GM21526 (cell line): ENCODE data around the gene AGBL1.

Source experiments
- ATAC-seq: cut with Tn5 transposase; IDR thresholded peaks from one replicate; pipeline ENCODE4 v1.9.1; 2021; ENCODE audit warnings: moderate library complexity; ENCODE audit not compliant: unreplicated experiment, low FRiP score

The AGBL1 gene

DNA sequence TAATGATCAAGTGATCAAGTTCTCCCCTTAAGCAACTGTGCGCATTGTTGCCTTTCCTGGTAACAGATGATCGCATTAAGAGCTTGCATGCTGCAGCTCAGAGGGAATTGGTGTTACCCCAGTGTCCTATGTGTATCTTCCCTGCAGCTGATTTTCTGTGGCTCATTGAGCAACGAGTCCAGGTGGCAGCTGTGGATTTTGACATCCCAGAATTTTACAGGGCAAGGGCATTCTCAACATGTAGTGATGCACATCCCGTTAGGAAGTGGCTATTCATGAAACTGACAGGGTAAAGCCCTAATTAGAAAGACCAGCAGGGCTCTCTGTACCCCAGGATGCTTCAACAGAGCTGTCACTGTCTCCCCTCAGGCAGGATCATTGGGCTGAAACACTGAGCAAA is 232.8 kb downstream of the AGBL1 start:
- ATAC-seq, result no peak

- ATAC-seq, result no peak
Measured at GRCh38 chr15:86316216-86316615, 236.5 kb downstream of the AGBL1 start.

- ATAC-seq, result no peak
Measured at GRCh38 chr15:86316726-86317383, 237.2 kb downstream of the AGBL1 start.

- ATAC-seq, result no peak
Measured at GRCh38 chr15:86317384-86317740, 237.7 kb downstream of the AGBL1 start.

DNA sequence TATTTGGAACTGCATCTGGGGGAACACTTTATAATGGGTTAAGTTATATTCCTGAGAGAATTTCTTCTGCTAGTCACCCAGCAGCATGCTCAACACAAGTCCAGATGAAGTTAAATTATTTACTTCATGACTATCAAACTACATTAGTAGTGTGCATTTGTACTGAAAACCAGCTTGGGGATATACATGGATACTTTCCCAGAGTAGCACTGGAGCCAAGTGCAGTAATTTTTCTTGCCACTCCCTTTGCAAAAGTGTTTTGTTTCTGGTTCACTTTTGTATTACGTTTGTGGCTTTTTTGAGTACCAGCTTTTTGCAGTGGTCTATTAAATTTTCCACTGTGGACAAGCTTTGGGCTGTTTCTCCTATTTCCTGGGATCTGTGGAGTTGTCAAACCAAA is 243.0 kb downstream of the AGBL1 start:
- no peak for ATAC-seq

DNA sequence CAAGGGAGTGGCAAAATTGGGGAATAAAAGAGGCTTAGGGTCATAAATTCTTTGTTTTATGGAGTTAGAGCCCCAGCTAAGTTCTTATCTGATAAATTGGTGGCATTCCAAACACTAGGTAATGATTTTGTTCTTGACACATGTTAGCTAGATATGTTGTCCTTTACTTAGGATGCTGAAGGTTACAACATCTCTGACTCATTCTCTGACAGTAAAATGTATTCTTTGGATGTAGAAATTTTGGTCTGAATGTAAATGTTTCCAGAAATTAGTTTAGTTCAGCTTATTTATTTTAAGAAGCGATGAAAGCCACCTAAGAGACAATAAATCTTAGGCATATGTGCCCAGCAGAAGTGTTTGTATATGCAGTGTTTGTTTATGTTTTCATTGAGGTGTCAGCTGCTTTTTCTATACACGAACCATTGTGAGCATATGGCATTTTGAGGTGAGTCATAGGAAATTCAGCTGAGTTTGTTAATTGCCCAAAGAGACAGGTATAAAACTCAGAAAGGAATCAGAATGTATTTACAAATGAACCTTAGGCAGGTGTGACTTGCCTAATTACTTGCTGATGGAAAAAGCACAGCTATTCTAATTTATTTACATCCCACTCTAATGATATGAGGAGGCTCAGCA is 247.7 kb downstream of the AGBL1 start:
- ATAC-seq, result no peak

DNA sequence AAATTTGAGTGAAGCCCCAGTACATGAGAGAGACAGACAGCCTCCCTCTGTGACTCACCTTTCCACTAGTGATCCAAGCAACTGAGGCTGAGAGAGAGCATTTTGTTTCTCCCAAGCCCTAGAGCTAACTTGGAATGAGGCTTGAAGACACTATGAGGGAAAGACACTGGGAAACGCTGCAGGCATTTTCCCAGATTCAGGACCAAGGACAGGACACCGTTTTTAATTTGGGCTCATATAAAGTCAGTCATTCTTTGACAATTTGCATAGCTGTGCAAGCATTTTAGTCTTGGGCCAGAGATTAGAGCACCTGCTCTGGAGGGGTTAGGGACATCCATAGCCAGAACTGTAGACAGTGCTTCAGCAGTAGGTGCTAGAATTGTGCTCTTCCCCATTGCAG is 249.0 kb downstream of the AGBL1 start:
- no peak for ATAC-seq

DNA sequence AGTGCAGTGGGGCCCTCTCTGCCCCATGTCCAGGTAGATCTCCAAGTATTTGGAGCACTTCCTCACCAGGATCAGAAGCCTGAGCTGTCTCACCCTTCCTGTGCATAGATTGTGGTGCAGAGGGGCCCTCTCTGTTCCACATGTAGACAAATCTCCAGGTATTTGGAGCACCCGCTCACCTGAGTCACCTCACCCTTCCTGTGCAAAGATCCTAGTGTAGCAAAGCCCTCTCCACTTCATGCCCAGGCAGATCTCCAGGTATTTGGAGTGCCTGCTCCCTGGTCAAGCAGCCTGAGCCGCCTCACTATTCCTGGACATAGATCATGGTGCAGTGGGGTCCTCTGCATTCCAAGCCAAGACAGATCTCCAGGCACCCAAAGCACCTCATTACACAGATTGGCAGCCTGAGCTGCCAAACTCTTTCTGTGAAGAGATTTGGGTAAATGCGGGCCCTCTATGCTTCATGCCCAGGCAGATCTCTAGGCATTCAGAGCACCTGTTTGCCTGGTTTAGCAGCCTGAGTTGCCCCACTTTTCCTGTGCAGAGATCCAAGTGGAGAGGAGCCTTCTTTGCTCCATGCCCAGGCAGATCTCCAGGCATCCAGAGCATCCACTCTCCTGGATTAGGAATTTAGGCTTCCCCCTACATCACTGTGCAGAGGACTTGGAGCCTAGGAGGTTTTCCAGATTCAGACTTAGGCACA is 249.8 kb downstream of the AGBL1 start:
- no peak for ATAC-seq

DNA sequence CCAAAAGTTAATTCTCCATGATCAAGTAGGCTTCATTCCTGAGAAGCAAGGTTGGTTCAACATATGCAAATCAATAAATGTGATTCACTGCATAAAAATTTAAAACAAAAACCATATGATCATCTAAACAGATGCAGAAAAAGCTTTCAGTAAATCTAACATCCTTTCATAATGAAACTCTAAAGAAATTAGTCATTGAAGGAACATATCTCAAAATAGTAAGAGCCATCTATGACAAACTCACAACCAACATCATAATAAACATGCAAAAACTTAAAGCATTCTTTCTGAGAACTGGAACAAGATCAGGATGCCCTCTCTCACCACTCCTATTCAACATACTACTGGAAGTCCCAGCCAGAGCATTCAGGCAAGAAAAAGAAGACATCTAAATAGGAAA is 254.1 kb downstream of the AGBL1 start:
- no peak for ATAC-seq

- no peak for ATAC-seq
Measured at GRCh38 chr15:86336051-86336788, 256.5 kb downstream of the AGBL1 start.

- ATAC-seq, result no peak
Measured at GRCh38 chr15:86337071-86337470, 257.4 kb downstream of the AGBL1 start.

DNA sequence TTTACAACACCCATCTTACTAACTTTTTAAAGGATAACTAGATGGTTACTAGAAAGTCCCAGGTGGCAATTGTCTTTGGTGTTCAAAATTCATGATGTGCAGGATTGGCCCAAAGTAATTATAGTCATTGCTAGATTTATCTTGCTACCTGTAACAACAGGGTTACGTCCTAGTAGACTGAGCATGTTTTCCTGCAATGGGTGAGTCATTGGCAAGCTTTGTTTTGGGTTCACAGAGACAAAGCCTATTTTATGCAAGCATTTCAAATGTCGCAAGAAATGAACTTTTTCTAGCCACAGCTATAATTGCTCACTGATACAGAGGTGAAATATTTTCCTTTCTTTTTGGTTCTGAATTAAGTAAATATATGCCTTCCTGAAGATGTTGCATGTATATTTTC is 267.6 kb downstream of the AGBL1 start:
- no peak for ATAC-seq

GRCh38 chr15:86349565-86349964 is 269.9 kb downstream of the AGBL1 start:
- no peak for ATAC-seq

- ATAC-seq, result no peak
Measured at GRCh38 chr15:86353213-86353612, 273.5 kb downstream of the AGBL1 start.

GRCh38 chr15:86355361-86355760 is 275.7 kb downstream of the AGBL1 start:
- ATAC-seq, result no peak

- no peak for ATAC-seq
Measured at GRCh38 chr15:86355801-86356200, 276.1 kb downstream of the AGBL1 start.

DNA sequence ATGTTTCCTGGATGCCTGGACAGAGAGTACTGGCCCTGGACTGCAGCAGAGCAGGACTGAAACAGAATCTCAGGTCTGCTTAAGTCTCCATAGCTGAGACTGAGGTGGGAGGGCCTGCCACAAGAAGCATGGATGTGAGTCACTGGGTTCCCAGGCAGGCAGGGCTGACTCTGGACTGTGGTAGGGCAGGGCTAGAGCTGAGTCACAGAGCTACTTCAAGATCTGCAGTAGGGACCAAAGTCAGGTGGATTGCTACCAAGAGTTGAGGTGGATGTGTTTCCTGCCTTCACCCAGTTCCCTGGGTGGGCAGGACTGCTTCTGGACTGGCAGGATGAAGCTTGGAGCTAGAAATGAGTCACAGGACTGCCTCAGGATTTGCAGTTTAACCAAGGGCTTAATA is 282.9 kb downstream of the AGBL1 start:
- no peak for ATAC-seq

DNA sequence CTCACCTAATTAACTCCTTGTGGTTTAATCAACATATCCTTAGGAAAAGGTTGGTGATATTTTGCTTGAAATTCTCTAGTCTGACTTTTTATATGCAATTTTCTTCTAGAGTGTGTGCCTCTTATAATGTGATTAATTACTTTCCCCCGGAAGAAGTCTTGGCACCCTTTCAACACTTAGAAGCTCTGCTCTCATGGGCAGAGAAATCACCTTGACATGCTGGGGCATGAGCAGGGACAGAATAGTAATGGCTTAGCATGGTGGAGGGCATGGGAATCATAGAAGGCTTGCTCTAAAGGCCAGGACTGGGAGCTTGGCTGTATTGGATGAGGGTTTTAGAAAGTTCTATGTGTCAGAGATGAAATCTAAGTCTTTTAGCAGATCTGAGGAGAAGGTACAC is 293.5 kb downstream of the AGBL1 start:
- ATAC-seq, result no peak

DNA sequence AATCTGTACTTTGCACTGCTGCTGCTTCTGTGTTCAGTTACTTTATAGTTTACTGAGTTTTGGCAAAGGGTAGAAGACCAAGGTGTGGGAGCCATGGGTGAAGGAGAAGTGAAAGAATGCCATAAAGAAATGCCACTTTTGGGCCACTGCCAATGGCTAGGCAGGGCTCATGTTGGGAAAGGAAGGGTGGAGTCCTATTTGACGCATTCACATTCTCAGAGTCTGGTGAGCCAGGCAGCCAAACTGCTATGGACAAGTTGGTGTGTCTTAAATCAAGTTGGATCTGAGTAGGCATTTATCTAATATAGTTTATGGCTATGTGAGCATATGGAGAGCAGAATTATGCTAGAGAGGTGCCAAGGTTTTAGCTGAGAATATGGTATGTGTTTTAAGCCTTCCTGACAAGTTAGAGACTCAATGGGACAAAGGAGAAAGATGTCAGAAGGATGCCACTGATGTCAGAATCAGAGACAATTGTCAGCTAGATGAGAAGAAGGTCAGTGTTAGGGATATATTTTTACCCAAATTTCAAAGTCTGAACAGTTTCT is 296.1 kb downstream of the AGBL1 start:
- no peak for ATAC-seq

DNA sequence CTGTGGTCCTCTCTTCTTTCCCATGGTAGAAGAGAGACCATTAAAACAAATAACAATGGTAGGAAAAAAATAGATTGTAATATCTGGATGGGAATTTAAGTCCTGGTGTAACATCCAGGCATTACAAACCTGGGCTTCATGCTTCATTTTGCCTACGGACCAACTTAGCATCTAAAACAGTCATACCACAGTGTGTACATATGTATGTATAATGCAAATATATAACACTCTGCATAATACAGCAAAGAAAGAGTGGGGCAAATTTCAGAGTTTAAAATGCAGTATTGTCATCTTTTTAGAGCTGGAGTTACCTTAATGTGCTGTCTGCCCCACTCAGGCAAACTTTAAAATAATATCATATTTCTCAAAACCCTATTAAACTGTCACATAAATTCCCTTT is 298.2 kb downstream of the AGBL1 start:
- ATAC-seq, result no peak

- no peak for ATAC-seq
Measured at GRCh38 chr15:86382341-86382740, 302.7 kb downstream of the AGBL1 start.
